Activated gamma-delta T cell (primary cell): Measurements from ENCODE around the gene CASP4.
"Not testable (repeated sequence)": the region's sequence is repeated elsewhere in the genome, so short reads cannot be mapped to it uniquely, and the experiment has no call there.

ENCODE experiments used
- DNase-seq: peaks from one replicate; lab custom pipeline; 2025; lab: John Stamatoyannopoulos, UW
- total RNA-seq, 2 donors: gene quantifications; one replicate each; lab custom pipeline; 2026; lab: John Stamatoyannopoulos, UW

CASP4 gene
- 132 to 197 reads per million in 2 donors for total RNA-seq

GRCh38 chr11:104968355-104968855 lies at the start of gene CASP4:
Gene CASP4 (minus strand): TSS chr11:104968574. CDS start chr11:104968525, 49 bp downstream.
- DNase-seq = no peak

DNA sequence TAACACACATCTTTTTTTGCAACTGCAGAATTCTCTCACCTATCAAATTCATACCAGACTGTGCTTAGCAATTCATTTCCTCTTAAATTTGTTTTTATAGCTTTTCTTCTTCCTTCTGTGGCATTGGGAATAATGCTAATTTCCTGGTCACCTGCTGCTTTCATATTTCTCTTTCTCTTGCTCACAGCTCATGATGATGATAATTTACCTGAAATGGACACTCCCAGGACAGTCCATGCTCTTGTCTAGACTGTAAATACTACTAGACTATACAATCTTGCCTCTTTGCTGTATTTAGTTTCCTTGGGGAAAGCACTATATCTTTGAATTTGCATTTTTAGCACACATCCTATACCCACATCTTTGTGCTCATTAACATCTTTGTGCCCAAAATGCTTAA lies 39.1 kb upstream of the CASP4 start:
- DNase-seq = no peak

- no peak for DNase-seq
Observed at GRCh38 chr11:105005451-105005845, 37.1 kb upstream of the CASP4 start.

GRCh38 chr11:105004021-105004420 lies 35.6 kb upstream of the CASP4 start:
- DNase-seq = no peak

DNA sequence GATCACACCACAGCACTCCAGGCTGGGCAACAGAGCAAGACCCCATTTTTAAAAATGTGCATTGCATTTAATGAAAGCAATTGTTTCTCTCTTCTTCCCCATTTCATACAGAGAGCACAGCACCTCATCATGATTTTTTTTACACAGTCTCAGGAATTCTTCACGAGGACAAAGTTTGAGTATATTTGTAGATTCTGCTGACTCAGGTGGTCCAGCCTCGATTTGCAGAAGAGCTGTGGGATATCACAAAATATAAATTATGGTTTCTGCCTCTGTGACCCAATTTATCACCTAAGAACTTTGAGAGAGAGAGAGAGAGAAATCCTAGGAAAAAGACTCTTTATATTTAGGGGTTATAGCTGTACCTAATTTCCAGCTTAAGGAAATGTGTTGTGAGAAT lies 34.8 kb upstream of the CASP4 start:
- no peak for DNase-seq

DNA sequence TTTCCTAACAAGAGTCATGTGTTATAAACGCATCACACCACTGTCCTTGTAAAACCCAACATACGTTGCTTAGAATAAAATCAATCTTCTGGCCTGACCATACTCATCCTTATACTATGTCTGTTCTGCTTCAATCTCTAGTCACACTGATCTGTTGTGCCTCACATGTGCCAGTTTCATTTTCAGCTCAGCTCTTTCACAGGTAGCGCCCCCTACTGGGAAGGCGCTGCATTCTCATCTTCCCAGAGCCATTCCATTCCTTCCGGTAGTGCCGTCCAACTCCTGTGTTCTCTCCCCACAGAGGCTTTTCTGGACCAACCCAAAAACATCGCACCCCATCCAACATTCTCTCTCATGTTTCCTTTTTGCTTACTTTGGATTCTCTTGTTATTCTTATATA lies 32.4 kb upstream of the CASP4 start:
- no peak for DNase-seq

GRCh38 chr11:105000167-105000566 lies 31.8 kb upstream of the CASP4 start:
- no peak for DNase-seq

DNA sequence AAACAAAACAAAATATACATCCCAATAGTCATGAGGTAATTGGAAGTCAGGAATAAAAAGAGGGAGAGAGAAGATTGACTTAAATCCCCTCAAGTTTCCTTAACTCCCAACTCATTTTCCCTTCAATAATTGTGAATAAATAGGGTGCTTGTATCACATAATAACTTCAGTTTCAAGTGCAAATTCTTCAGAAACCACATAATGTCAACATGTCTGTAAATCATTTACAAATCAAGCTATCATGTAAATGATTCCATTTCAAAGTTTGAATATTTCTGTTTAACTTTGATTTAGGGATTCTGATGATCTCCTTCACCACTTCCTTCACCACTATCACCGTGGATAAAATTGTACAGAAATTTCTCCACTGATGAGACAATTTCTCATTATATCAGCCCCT lies 31.3 kb upstream of the CASP4 start:
- DNase-seq = no peak

DNA sequence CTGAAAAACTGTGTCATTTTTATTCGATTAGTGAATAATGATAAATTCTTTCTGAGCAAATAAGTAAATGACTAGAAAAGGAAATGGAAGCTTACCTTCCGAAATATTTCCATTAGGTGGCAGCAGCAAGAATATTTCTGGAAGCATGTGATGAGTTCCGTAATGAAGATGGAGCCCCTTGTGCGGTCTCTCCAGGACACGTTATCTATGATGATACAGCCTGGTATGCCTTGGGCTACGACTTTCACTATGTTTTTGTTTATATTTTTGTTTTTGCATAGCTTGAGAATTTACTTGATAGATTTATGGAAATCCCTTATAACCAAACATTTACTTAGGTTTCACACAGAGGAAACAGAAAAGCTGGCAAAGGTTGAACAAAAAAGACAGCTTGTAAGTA lies 28.9 kb upstream of the CASP4 start:
- no peak for DNase-seq

GRCh38 chr11:104995001-104995408 lies 26.6 kb upstream of the CASP4 start:
- no peak for DNase-seq

- no peak for DNase-seq
Observed at GRCh38 chr11:104992781-104993180, 24.4 kb upstream of the CASP4 start.

GRCh38 chr11:104991994-104992393 lies 23.6 kb upstream of the CASP4 start:
- DNase-seq = no peak

DNA sequence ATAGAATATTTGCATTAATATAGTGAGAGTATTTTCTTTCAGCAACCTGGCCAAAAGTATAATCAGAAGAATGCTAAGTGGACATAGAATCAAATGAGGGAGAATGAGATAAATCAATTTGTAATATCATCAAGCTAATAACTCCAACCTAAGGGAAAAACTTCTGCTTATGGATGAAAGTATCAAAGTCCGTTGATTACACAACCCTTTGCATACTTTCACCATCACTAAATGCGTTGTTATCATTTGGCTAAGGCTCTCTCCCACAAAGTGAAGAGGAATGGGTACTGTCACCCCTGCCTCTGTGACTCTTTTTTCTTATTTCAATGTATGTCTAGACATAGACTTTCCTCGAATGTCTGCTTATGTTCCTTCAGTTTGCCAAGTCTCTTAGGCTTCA lies 16.4 kb upstream of the CASP4 start:
- DNase-seq = no peak

GRCh38 chr11:104979839-104980238 lies 11.5 kb upstream of the CASP4 start:
- no peak for DNase-seq

- no peak for DNase-seq
Observed at GRCh38 chr11:104973616-104974015, 5.2 kb upstream of the CASP4 start.

GRCh38 chr11:104972924-104973323 lies 4.5 kb upstream of the CASP4 start:
- not testable (repeated sequence) for DNase-seq

DNA sequence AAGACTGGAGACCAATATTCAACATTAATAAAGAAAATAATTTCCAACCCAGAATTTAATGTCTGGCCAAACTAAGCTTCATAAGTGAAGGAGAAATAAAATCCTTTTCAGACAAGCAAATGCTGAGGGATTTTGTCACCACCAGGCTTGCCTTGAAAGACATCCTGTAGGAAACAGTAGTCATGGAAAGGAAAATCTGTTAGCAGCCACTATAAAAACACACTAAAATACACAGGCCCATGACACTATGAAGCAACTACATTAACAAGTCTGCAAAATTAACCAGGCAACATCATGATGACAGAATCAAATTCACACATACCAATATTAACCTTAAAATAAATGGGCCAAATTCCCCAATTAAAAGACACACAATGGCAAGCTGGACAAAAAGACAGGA lies 2.4 kb upstream of the CASP4 start:
- no peak for DNase-seq

- no peak for DNase-seq
Observed at GRCh38 chr11:104968856-104969776, 742 bp upstream of the CASP4 start.

GRCh38 chr11:104967534-104968354 lies 630 bp downstream of the CASP4 start:
- DNase-seq = no peak

DNA sequence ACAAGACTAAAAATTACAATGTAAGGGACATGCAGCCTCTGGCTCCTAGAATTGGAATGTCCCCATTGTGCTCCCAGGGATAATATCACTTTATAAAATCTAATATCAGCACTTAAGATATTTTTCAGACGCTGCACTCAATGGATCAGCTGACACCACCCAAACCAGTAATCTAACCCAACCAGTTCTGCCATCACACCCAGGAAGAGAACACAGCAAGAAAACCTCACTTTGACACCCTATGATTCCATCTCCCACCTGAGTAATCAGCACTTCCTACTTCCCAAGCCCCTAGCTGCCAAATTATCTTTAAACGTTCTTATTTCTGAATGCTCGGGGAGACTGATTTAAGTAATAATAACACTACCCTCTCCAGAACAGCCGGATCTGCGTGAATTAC lies 2.6 kb downstream of the CASP4 start:
- DNase-seq = no peak

- no peak for DNase-seq
Observed at GRCh38 chr11:104964247-104964646, 4.1 kb downstream of the CASP4 start.

DNA sequence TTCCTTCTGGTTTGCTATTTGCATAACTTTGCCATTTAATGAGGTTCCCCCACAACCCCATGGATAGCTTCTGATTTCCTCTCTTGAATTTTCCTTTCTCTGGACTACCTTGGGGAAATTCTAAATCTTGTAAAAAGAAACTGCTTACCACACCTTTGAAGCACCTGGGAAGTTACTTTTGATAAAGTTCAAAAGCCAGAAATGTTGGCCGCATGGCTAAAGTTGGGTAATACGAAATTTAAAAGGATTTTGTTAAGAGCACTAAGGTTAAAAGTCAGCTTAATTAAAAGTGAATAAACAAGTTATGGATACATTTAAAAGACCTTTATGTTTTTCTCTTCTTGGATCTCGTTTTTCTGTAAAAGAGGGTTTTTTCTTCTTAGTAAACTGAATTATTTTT lies 5.5 kb downstream of the CASP4 start:
- no peak for DNase-seq

GRCh38 chr11:104957280-104957679 lies 11.1 kb downstream of the CASP4 start:
- DNase-seq = no peak
